GM23248 (cell line): ENCODE results near the gene MAPK4.

Experiments used
- EZH2 ChIP-seq: fragments of 200-600 bp; sonication (generic); IDR thresholded peaks from 2 replicates; pipeline ENCODE4 v1.6.1; 2018; ENCODE audit warnings: antibody characterized with exemption, mild to moderate bottlenecking; ENCODE audit not compliant: insufficient read depth, poor library complexity, severe bottlenecking
- EZH2phosphoT487 ChIP-seq: fragments of 200-600 bp; sonication (generic); IDR thresholded peaks from 2 replicates; pipeline ENCODE4 v1.6.1; 2018; ENCODE audit warnings: antibody characterized with exemption, moderate library complexity, mild to moderate bottlenecking, low read depth; ENCODE audit not compliant: insufficient read depth

GRCh38 chr18:50630895-50631294, 71.0 kb downstream of the MAPK4 start:
- TF ChIP-seq EZH2 (no peak), EZH2phosphoT487 (no peak)
